ENCODE data around the gene TNXB. TPM values are rescaled to one million over a fixed set of nuclear protein-coding genes. Genes with fewer than 3 reads are reported as not detected.

The TNXB gene
- total and polyA plus RNA-seq, 2 donors (not counting 1 experiment from before 2014, with no cell fraction given): 8.1 to 63.9 TPM

DNA sequence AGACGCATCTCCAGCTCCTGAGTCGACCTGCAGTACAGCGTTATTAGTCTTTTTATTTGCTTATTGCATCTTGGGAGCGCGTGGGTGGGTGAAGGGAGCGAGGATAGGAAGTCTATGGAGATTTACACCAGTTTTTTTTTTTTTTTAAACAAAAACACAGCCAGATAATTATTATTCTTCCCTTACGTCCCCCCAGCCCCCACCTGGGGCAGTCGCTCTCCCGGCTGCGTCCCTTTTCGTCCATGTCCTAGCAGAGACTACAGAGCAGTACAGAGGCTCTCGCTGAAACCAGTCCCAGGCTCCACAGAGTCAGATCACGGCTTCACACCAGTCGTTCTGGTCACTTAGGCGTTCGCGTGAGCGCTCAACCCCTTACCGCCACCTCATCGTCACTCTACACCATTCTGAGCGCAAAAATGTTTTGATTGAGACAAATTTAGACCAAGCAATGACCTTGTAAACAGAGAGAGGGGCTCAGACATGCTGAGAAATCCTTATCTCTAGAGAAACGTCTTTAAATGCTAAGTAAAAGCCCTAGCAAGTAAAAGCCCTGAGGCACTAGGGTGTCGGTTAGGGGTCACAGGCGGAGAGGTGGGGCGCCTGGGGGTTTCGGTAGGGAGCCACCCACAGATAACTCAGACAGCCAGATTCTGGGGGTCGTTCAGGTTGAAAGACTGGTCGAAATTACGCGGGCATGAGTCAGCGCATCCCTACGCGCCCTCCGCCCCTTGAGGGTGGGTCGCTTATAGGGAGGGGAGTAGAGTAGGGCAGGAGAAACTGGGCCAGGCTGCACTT lies 43.8 kb upstream of the TNXB start:
- TF ChIP-seq EZH2 (IDR thresholded peaks at IDR 0.05; ENCODE audit: low read length, missing control alignments): no peak
- TF ChIP-seq, protein P1, sequence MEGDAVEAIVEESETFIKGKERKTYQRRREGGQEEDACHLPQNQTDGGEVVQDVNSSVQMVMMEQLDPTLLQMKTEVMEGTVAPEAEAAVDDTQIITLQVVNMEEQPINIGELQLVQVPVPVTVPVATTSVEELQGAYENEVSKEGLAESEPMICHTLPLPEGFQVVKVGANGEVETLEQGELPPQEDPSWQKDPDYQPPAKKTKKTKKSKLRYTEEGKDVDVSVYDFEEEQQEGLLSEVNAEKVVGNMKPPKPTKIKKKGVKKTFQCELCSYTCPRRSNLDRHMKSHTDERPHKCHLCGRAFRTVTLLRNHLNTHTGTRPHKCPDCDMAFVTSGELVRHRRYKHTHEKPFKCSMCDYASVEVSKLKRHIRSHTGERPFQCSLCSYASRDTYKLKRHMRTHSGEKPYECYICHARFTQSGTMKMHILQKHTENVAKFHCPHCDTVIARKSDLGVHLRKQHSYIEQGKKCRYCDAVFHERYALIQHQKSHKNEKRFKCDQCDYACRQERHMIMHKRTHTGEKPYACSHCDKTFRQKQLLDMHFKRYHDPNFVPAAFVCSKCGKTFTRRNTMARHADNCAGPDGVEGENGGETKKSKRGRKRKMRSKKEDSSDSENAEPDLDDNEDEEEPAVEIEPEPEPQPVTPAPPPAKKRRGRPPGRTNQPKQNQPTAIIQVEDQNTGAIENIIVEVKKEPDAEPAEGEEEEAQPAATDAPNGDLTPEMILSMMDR (conservative IDR thresholded peaks at IDR 0.05 in 1 of 2, IDR thresholded peaks at IDR 0.05 in 1 of 2; ENCODE audit: low read depth in 1 of 2, low read length in 2 of 2): no peak

DNA sequence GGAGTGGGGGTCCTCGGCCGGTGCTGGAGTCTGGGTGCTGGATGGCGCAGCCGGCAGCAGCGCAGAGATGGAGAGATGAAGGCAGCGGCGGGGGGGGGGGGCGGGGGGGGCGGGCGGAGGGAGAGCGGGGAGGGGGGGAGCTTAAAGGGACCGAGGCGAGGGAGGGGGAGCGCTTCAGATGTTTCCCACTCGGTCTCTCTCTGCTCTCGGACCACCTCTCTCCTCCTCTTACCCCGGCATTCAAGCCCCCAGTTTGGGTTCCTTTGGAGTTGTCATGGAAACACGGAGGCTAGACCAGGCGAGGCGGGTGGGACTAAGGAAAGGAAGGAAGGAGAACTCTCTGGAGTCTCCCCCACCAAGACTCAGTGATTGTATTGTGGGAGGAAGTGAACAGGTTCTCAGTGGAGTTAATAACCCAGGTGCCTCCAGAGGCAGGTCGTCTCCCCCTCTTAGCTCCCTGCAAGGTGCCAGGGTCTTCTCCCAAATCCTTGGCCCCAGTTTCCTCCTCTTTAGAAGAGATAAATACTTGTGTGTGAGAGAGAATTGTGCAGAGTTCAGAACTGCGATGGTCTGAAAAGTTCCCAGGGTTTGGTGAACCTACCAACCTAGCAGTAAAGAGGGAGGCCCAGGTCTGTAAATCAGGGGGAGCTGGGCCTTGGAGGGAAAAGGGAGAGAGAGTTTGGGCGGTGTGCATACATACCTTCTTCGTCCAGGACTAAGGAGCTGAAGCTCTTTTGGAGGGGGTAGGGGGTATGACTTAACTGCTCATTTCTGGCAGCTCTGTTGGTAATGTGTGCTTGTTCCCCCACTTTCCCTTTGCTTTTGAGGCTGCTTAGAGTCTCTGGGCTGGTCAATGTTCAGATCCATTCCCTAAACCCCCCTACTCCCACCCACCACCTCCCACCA lies 43.0 kb upstream of the TNXB start, which contains the start of gene PRRT1:
PRRT1 (minus strand) TSS at position 77 of the 906 bp plus-strand sequence. CDS start 112 bp downstream, outside the sequence.
- Histone ChIP-seq H3K4me2 (ENCODE audit: extremely low read depth, insufficient read depth, low read length) (peak within 1 kb of the TSS; percentile 99), H3K36me3 (ENCODE audit: control insufficient read depth, insufficient read depth, low read length) (no peaks in the 10 kb centered on the region), H3K4me3 (replicated peaks in 1 of 4; ENCODE audit: control extremely low read depth in 1 of 4, insufficient read depth in 1 of 4, low read depth in 3 of 4, low read length in 4 of 4) (peak within 1 kb of the TSS; percentile 53 to 96 (median 93)), H4K20me1 (ENCODE audit: control insufficient read depth, extremely low read depth, insufficient read depth, low read length) (no peaks in the 10 kb centered on the region), H2AFZ (ENCODE audit: low read length) (peak within 1 kb of the TSS; percentile 80), H3K9ac (ENCODE audit: insufficient read depth, low read length) (peak within 1 kb of the TSS; percentile 52), H3K27me3 (ENCODE audit: control insufficient read depth, insufficient read depth, low read length) (no peaks in the 10 kb centered on the region), H3K79me2 (ENCODE audit: control insufficient read depth, insufficient read depth, low read length) (peaks cover 15% of the 10 kb centered on the region), H3K9me3 (ENCODE audit: control insufficient read depth, insufficient read depth, low read depth, low read length) (no peaks in the 10 kb centered on the region), H3K27ac (ENCODE audit: insufficient read depth, low read length) (peak within 1 kb of the TSS; percentile 95), H3K4me1 (ENCODE audit: control insufficient read depth, extremely low read depth, insufficient read depth, low read length) (peaks cover 18% of the 10 kb centered on the region)
- TF ChIP-seq, protein P1 (conservative IDR thresholded peaks at IDR 0.05 in 1 of 2, IDR thresholded peaks at IDR 0.05 in 1 of 2; ENCODE audit: low read depth in 1 of 2, low read length in 2 of 2): no peak
- TF ChIP-seq EZH2 (IDR thresholded peaks at IDR 0.05; ENCODE audit: low read length, missing control alignments): no peak
- no peak for DNase-seq (ENCODE audit: low read depth in 2 of 2)

More for the DNA sequence above, 43.8 kb upstream of the TNXB start:
- peak overlapping the region; percentile 53 to 96 (median 93) for H3K4me3 ChIP-seq (replicated peaks in 1 of 4; ENCODE audit: control extremely low read depth in 1 of 4, insufficient read depth in 1 of 4, low read depth in 3 of 4, low read length in 4 of 4)
- peak overlapping the region; percentile 95 for H3K27ac ChIP-seq (ENCODE audit: insufficient read depth, low read length)
- H2AFZ ChIP-seq (ENCODE audit: low read length): peak overlapping the region; percentile 80
- peaks cover 18% of the 10 kb centered on the region for H3K4me1 ChIP-seq (ENCODE audit: control insufficient read depth, extremely low read depth, insufficient read depth, low read length)
- no peaks in the 10 kb centered on the region for H3K9me3 ChIP-seq (ENCODE audit: control insufficient read depth, insufficient read depth, low read depth, low read length)
- H3K9ac ChIP-seq (ENCODE audit: insufficient read depth, low read length): peak overlapping the region; percentile 86
- H4K20me1 ChIP-seq (ENCODE audit: control insufficient read depth, extremely low read depth, insufficient read depth, low read length): no peaks in the 10 kb centered on the region
- H3K79me2 ChIP-seq (ENCODE audit: control insufficient read depth, insufficient read depth, low read length): peaks cover 15% of the 10 kb centered on the region
- H3K27me3 ChIP-seq (ENCODE audit: control insufficient read depth, insufficient read depth, low read length): no peaks in the 10 kb centered on the region
- peaks cover 5% of the 10 kb centered on the region for H3K36me3 ChIP-seq (ENCODE audit: control insufficient read depth, insufficient read depth, low read length)
- H3K4me2 ChIP-seq (ENCODE audit: extremely low read depth, insufficient read depth, low read length): peak overlapping the region; percentile 99
- peak; percentile 45 to 52 for DNase-seq (ENCODE audit: low read depth in 2 of 2)
